Suprapubic skin (tissue), 4 donors: ENCODE results near the gene SVIL.

Source experiments
- POLR2A ChIP-seq, 2 donors: fragments of 450-650 bp; IDR thresholded peaks; one replicate each; pipeline ENCODE4 v1.6.1; 2017; ENCODE audit warnings: antibody characterized with exemption in 2 of 2, mild to moderate bottlenecking in 2 of 2, moderate library complexity in 2 of 2
- POLR2AphosphoS5 ChIP-seq, 3 donors: sonication (generic); formaldehyde crosslinking; IDR thresholded peaks; one replicate each; pipeline ENCODE4 v1.6.1; 2017; ENCODE audit warnings: antibody characterized with exemption in 3 of 3
- TF ChIP-seq, protein P1 (sequence below), 2 donors: fragments of 200-600 bp in 1 of 2; fragments of 450-650 bp in 1 of 2; sonication (generic) in 1 of 2; IDR thresholded peaks; one replicate each; pipeline ENCODE4 v1.5.1; 2016 to 2019; ENCODE audit warnings: antibody characterized with exemption in 2 of 2, mild to moderate bottlenecking in 1 of 2, moderate library complexity in 1 of 2

DNA sequence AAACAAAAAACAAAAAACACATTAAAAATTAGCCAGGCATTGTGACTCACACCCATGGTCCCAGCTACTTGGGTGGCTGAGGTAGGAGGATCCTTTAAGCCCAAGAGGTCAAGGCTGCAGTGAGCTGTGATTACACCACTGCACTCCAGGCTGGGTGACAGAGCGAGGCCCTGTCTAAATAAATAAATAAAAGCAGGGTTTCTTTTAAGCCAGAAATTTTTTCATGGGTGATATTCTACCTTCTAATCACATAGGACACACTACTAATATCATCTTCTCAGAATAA is 14.2 kb upstream of the SVIL start:
- TF ChIP-seq, protein P1, sequence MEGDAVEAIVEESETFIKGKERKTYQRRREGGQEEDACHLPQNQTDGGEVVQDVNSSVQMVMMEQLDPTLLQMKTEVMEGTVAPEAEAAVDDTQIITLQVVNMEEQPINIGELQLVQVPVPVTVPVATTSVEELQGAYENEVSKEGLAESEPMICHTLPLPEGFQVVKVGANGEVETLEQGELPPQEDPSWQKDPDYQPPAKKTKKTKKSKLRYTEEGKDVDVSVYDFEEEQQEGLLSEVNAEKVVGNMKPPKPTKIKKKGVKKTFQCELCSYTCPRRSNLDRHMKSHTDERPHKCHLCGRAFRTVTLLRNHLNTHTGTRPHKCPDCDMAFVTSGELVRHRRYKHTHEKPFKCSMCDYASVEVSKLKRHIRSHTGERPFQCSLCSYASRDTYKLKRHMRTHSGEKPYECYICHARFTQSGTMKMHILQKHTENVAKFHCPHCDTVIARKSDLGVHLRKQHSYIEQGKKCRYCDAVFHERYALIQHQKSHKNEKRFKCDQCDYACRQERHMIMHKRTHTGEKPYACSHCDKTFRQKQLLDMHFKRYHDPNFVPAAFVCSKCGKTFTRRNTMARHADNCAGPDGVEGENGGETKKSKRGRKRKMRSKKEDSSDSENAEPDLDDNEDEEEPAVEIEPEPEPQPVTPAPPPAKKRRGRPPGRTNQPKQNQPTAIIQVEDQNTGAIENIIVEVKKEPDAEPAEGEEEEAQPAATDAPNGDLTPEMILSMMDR (IDR thresholded peaks at IDR 0.05) = no peak
- no peak for TF ChIP-seq POLR2AphosphoS5 (IDR thresholded peaks at IDR 0.05)
- no peak for TF ChIP-seq POLR2A (IDR thresholded peaks at IDR 0.05)
